Measurements from ENCODE around the gene HCRTR1.

Gene HCRTR1

DNA sequence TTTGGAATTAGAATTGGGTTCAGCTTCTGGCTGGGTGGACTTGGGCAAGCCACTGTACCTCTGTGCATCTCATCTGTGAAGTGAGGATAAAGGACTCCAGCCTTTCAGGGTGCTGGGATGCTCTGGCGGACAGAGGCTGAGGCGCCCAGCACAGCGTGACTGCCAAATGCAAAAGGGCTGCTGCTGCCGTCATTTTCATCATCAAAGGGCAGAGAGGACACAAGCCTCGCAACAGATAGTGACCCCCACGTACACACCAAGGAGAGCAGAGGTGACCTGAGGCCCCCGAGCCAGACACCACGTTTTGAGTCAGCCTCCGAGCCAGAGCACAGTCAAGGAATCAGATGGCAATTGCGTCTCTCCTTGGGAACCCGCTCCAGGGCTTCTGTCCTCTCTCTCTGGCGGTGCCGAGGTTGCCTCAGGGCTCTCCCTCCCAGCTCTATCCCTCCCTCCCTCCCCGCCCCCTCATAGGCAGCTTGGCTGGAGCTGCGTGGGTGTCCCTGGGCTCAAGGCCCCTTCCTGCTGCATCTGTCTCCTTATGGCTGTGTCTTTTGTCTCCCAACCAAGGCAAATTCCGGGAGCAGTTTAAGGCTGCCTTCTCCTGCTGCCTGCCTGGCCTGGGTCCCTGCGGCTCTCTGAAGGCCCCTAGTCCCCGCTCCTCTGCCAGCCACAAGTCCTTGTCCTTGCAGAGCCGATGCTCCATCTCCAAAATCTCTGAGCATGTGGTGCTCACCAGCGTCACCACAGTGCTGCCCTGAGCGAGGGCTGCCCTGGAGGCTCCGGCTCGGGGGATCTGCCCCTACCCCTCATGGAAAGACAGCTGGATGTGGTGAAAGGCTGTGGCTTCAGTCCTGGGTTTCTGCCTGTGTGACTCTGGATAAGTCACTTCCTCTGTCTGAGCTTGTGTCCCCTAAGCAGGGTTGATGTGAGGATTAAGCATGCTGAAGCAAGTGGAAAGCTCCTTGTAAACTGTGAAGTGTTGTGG is 9.0 kb downstream of the HCRTR1 start:
- no peak for DNase-seq

DNA sequence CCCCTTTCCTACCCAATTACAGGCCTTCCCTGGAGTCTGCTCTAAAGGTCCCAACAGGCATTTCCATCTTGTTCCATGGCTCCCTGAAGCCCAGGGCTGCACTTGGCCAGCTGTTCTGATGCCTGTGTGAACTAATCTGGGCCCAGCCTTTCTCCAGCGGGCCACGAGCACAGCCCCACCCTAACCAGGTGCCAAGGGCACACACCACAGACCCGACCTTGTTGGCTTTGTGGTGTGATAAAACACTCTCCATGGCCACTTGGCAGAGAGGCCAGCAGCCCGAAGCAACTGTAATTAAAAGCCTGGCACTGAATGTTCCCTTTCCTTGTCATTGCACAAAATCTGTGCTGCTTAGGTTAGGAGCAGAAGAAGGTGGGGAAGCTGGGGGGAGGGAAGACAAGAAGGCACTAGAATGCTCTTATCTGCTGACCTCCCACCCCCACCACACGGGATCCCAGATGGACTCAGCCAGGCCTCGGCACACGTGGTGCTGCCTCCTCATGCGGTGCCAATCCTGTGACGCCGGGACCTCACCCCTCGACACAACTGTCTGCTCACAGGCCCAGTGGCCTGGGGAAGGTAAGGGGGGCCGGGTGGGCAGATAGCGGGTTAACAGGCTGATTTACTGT is 9.9 kb downstream of the HCRTR1 start:
- DNase-seq, result no peak

- no peak for DNase-seq
Observed at GRCh38 chr1:31627930-31628559, 10.6 kb downstream of the HCRTR1 start.

DNA sequence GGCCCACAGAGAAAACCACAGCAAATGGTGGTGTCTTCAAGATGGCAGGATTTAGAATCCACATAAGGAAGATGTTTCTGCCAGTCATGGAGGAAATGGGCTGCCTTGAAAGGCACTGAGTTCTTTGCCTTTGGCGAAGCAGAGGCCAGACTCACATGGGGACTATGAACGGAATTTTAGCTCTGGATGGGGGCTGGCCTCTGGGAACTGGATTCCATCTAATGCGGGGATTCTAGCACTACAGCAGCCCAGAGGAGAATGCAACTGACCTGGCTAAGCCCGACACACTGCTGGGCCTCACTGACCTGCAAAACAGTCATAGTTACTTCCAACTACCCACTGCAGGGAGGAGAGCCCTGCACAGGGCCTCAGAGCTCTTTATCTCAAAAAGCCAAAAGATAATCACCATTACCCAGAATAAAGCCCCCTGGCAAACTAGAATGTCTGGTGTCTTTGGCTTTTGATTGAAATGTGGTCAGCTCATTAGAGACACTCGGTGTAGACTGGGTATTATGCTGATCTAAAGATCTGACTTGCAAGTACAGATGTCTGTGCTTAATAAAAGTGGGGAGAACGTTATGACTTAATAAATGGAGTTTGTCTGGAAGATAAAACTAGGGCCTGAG is 11.6 kb downstream of the HCRTR1 start:
- no peak for DNase-seq

GRCh38 chr1:31632649-31633048 is 15.2 kb downstream of the HCRTR1 start:
- no peak for DNase-seq

DNA sequence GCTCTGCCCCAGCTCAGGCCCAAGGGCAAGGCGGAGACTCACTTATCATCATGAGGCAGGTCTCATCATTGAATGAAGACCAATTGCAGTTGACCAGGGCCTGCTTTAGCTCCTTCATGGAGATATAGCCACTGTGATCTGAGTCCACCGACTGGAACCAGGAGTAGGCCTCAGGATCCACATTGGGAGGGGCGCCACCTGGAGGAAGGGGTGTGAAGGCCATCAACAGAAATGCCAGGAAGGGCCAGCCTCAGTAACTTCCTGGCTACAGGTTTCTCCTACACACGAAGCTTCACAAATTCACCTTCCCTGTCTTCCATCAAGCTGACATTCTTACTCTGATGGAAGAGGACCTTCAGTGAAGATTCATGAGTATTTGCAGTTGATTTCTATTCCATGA is 15.6 kb downstream of the HCRTR1 start:
- no peak for DNase-seq

- no peak for DNase-seq
Observed at GRCh38 chr1:31637915-31638673, 20.6 kb downstream of the HCRTR1 start.

- no peak for DNase-seq
Observed at GRCh38 chr1:31639543-31639942, 22.1 kb downstream of the HCRTR1 start.

GRCh38 chr1:31640179-31640578 is 22.7 kb downstream of the HCRTR1 start:
- DNase-seq, result no peak

- DNase-seq, result no peak
Observed at GRCh38 chr1:31640964-31641363, 23.5 kb downstream of the HCRTR1 start.

GRCh38 chr1:31642366-31642765 is 24.9 kb downstream of the HCRTR1 start:
- no peak for DNase-seq

GRCh38 chr1:31642897-31643296 is 25.4 kb downstream of the HCRTR1 start:
- no peak for DNase-seq

DNA sequence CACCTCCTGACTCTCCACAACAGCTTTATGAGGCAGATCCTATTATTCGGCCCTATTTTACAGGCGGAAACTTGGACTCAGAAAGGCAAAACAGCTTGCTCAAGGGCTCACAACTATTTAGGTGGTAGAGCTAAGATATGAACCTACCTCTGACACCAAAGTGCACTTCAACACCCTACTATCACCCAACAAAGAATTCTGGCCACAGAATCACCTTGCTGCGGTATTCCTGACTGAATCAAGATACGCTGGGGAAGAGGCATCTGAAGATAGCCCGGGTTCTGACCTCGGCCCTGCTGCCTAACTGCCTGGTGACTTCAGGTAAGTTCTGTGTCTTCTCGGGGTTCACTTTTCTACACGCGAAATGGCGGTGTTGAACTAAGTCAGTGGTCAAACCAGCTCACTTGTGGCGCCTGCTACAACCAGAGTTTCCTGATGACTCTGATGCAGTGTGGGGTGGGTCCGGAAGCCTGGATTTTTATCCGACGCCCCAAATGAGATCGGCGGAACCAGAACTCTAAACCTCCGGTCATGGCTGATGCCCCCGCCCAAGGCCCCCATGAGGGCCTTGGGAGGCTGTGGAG is 26.6 kb downstream of the HCRTR1 start:
- no peak for DNase-seq

DNA sequence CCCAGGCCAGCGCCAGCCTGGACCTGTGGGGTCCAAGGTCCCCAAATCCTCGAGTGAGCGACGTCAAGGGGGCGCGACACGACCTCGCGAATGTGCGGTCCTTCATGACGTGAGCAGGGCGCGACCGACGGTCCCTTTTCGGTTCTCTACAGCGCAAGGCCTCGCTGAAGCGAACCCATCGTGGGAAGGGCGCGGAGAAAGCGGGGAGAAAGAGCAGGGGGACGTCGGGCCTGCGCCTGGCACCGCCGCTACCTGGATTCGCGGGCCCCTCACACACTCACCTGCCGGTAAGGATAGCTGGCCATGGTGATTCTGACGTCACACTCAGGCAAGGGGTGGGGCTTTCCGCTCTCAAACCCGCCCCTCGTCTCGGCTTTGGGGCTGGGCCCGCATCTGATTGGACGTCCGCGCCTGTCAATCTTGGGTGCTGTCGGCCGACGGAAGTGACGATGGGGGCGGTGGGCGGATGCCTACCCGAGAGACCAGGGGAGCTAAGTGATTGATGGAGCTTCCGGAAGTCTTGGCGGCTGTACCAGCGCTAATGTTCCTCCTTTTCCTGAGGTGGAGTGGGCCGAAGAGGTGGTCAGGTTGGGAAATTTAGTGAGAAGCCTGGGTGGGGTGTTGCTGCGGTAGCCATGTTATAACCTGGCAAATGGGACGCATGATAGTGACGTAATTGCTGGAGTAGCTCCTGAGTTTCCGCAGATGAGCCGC is 27.2 kb downstream of the HCRTR1 start, which contains the start of gene PEF1:
Gene PEF1 (minus strand): TSS at position 317 of the 714 bp plus-strand sequence. CDS start 12 bp downstream, at position 305.
- peak; percentile 80 for DNase-seq

DNA sequence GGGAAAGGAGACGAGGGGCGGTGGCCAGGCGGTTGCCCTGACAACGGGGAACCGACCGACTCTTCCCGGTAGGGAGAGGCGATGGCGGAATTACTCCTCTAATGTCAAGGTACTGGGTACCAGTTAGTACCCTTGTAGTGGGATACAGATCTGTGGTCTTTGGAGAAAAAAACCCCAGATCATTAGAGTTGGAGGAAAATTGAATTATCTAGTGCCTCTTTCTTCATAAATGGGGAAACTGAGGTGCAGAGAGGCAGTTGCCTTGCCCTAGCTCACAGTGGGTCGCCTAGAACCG is 27.7 kb downstream of the HCRTR1 start:
- no peak for DNase-seq

DNA sequence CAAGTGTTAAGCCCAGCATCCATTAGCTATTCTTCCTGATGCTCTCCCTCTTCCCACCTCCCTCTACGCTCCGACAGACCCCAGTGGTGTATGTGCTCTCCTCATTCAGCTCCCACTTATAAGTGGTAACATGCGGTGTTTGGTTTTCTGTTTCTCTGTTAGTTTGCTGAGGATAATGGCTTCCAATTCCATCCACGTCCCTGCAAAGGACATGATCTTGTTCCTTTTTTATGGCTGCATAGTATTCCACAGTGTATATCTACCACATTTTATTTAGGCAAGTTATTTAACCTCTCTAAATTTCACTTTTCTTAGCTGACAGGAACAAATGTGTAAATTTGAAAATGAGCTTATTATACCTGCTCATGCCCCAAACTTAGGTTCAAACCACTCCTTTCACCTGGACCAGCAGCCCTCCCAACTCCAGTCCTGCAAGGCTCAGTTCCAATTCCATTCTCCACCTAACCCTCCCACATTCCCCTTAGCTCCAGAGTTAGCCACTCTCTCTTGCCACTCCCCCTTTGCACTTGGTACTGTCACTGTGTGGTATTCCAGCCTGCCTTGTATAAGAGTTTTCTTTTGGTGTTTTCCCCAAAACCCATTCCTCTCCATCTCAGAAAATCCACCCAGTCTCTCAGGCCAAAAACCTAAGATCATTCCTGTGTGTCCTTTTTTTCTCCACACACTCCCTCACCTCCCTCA is 28.9 kb downstream of the HCRTR1 start:
- DNase-seq, result no peak

DNA sequence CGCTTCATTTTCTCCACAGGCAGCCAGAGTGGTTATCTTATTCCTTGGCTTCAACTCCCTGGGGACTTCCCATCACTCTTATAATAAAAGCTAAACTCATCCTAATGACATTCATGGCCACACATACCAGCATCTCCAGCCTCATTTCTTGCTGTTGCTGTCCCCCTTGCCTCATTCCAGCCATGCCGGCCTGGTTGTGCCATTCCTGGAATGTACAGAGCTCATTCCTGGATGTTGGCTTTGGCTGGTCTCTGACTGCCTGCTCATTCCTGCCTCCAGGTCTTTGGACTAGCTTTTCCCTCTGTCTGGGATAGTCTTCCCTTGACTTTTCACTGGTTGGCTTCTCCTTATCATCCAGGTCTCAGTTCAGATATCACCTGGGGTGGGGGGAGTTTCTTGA is 29.6 kb downstream of the HCRTR1 start:
- no peak for DNase-seq

DNA sequence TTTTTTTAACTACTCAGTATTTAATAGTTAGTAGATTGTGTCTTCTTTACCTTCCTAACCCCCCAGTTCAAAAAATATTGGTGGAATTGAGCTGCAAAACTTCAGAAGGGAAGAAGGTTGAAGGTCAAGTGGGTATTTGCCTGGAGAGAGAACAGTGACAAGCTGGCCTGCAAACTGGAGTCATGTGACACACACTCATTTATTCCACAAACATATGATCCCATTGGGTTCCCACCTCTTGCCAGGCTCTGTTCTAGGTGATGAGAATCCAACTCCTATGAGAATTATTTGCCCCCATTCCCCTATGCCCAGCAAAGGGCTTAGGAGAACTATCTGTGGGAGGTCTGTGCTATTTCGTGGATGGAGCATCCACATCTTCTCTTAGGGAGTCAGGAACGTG is 30.7 kb downstream of the HCRTR1 start:
- no peak for DNase-seq

- DNase-seq, result no peak
Observed at GRCh38 chr1:31648641-31649357, 31.3 kb downstream of the HCRTR1 start.
